GM19238 (cell line): ENCODE results near the gene LTBP1.

ENCODE experiments used
- DNase-seq: peaks from one replicate; pipeline ENCODE4 v3.0.0; 2011; ENCODE audit warnings: low spot score; ENCODE audit not compliant: insufficient read length

LTBP1 gene

DNA sequence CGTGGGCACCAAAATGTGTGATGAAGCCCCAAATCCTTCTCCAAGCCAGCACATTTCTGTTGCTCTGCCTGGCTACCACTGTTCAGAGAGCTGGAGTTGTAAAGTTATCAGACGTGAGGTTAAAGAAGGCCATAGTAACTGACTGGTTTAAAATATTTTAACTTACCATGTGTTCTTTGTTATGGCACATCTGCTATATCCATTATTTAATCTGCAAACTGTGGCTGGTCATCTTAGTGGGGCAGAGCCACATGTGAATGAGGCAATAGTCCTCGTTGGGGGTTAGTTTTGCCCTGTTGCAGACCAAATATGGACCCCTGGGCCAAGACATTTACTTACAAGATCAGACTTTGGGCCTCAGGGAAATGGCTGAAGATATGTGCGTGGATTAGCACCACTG, 315.3 kb downstream of the LTBP1 start:
- no peak for DNase-seq

DNA sequence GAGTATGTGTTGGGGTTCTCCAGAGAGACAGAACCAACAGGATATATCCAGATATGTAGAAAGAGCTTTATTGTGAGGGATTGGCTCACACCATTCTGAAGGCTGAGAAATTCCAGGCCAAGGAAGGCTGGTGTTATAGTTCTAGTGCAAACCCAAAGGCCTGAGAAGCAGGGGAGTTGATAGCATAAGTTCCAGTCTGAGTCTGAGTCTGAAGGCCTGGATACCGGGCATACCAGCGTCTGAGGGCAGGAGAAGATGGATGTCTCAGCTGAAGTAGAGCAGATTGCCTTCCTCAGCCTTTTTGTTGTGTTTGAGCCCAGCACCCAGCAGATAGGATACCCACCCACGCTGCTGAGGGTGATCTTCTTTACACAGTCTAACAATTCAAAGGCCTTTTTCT, 318.0 kb downstream of the LTBP1 start:
- DNase-seq: no peak

DNA sequence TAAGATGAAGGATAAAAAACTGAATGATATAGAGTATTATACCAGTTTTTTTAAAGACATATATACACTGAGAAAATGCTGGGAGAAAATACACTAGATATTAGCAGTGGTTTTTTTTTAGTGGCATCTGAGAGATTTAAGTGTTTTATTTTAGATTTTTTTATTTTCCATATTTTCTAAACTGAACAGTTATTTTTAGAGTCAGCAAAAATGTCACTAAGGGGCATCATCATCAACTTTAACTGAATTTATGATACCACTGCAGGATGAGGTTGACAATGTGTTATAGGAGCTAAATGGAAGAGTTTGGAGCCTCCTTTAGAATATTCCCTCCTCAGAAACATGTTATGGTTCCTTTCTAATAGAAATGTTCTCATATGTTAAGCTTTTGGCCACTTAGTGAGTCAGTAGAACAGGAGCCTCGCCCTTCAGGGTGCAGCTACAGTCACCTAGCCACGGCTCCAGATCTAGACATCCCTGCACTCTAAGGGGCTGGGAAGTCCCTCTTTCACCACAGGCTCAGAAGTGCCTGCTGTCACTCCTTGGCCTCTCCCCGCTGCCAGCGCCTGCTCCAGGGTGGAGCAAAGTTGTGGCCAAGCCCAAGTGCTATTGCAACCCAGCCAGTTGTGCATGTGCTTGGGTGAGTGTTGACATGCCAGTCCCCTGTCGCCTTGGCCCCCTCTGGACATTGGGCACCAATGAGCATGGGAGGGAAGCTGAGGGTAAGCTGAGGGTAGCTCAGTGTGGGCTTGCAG, 319.0 kb downstream of the LTBP1 start:
- DNase-seq: no peak

DNA sequence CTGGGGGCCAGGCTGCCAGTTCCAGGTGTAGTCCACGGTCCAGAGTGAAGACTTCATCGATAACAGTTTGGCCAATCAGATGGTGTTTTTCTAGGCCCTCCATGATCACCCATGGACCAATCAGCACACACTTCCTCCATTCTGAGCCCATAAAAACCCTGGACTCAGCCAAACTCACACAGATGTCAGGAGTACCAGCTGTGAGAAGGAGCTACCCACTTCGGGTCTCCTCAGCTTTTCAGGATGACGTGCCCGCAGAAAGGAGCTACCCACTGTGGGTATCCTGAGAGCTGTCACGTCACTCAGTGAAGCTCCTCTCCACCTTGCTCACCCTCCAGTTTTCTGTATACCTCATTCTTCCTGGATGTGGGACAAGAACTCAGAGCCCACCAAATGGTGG, 319.7 kb downstream of the LTBP1 start:
- DNase-seq: no peak

DNA sequence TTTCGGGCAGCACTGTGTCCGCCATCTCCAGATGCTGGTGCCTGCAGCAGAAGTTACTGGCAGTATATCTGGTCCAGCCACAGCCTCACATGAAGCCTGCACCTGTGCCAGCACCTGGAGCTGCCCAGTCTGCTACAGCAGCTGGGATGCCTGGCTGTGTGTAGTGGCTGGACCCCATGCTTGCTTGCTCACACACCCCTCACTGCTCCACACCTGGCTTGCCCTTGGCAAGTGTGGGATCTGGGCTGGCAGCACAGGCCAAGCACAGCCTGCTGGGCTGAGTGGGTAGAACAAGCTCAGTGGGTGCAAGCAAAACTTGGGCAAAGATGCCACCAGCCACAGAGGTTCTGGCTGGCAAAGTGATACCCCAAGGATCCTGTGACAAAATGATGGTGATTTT, 320.3 kb downstream of the LTBP1 start:
- DNase-seq: no peak

DNA sequence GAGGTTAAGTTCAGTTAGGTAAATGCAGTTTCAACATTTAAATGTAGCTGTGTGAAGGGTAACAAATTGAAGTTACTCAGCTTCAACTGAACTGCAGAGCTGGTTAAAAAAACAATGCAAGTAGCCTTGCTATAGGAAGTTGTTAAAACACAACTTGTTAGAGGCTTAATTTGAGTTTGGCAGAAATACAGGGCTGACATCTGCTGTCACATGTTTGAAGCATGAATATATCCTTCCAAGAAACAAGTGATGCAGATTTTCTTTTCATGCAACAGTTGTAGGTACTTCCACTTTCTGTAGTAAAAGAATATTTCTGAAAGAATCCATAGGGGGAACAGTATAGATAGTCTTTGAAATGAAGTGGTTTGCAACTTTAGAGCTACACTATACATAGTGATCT, 321.0 kb downstream of the LTBP1 start:
- no peak for DNase-seq

DNA sequence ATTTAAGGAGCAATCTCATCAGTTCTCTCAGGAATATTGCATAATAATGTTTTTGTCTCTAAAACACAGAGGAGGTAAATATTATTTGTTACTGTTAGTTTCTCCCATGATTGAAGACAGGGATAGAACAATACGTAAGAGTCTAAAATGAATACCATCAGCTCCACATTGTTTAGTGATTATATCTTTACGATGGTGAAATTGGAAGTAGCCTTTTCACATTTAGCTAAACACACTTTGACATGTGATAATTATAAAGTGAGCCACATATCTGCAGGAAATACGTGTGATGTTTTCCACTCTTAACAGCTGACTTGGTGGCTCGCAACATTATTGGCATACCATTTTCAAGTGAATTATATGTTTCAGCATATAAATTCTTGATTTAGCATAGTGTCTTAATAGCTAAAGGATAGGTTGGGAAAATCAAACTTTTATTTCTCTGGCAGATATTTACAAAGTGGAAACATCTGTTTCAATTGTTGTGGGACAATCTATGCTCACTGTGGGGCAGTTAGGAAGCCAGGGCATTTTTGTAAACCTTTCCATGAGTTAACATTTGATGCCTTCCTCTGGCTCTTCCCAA, 321.6 kb downstream of the LTBP1 start:
- no peak for DNase-seq

DNA sequence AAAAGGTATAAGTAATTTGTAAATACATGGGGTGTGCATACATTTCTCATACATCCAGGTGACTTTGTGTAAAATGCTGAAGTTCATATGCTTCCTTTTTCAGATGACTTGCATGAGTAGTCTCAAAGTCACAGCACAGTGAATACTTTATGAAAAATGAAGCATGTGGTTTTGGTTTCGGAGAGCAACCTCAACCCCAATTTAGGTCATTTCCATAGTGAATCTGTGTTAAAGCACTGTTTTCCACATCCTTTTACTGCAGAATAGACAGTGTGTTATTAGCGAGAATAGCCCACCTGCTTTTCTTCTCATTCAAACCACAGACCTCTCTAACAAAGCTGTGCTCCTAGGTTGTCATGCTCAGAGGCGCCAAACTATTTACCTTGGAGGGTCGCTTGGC, 325.2 kb downstream of the LTBP1 start:
- DNase-seq: peak; percentile 28

DNA sequence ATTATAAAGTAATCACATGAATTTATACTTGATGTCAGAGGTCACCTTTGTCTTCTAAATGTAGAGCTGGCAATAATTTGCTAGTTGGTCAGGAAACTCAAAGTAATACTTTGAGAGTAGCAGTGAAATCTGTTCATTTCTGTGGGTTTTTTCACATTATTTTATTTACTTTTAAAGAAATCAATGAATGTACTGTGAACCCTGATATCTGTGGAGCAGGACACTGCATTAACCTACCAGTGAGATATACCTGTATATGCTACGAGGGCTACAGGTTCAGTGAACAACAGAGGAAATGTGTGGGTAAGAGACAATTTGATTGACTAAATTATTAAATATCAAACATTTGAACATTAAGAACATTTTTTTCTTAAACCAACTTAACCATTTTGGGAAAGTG, 326.7 kb downstream of the LTBP1 start:
- DNase-seq: no peak

DNA sequence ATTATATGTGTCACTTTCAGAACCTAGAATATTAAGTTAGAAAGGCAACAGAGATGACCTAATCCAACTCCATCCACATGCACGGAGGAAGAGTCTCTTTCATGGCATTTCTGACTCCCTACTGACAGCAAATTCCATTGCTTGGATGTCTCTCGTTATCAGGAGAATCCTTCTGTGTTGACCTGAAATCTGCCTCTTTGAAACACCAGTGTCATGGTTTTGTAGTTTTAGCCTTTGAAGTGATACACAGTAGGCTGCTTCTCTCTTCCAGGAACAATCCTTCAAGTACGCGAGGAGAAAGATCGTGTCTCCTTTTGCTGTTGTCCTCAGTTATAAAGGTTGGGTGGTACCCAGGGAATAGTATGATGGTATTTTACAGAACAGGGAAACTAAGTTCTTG, 327.8 kb downstream of the LTBP1 start:
- DNase-seq: no peak

DNA sequence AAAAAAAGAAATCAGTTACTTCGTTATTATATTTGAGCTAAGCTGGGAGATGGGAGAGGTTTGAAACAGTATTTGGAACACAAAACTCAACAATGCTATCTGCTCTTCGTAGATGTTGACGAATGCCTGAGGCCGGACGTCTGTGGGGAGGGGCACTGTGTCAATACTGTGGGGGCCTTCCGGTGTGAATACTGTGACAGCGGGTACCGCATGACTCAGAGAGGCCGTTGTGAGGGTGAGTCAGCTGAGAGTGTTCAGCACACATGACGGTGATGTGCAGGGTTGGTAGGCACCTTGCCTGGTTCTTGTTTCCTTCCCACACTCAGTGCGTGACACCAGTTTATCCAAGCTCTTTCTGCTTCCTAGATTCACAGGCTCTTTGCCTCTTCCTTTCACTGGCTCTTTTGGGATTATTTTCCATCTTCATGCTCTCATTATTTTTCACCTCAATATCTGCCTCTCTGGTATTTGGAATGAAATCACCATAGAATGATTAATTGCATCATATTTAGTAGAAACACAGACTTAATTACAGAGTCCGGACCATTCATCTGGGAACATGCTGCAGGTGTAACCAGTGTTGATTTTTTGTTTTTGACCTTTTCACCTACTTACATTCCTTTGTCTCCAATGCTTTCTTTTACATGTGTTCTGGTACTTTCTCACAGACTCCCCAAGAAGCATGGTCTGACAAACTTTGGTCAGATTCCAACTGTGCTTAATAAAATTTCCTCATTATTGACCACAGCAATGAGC, 329.1 kb downstream of the LTBP1 start:
- DNase-seq: no peak

DNA sequence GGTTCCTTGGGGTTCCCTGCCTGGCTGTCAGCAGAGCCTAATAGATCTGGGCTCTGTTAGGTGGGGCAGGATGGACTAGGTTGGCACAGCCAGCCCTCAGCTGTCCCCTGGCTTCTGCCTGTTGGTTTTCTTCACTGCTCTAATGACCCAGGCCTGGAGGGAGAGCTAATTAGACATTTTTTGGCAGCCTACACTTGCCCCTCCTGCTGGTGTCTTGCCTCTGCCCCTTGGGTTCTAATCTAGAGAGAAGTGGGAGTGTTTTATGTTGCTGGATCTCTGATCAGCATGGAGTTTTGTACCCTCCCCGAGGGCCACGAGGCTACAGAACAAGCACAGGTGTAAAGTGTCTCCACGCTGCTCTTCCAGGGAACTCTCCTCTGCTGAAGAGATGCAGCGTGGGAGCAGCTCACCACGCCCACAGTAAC, 330.3 kb downstream of the LTBP1 start:
- no peak for DNase-seq

DNA sequence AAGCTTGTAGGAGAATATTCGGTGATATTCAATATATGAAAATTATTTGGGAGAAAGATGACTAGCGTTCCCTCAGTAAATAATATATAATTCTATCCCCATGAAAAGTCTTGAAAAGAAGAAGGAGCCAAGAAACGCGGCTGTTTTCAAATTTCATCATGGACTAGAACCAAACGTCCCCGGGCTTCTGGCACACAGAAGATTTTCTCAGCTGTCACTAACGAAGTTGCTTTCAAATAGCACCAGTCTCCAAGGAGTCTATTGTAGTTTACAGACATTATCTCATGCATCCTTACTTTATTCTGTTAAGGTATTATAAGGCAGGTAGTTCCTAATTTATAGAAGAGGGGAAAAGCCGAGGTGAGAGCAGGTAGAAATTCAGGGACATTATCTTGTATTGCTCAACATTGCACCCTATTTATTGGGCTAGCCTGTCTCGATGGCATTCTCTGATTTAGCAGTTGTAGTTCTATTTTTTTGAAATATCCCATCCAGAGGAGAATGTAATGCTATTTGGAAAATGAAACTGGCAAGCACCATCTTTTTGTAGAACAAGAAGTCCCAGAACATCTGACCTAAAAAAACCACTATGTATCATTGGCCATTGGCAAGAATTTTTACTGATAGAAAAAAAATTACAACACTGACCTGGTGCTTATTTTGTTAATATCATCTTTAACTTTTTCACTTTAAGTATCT, 331.6 kb downstream of the LTBP1 start:
- DNase-seq: no peak

DNA sequence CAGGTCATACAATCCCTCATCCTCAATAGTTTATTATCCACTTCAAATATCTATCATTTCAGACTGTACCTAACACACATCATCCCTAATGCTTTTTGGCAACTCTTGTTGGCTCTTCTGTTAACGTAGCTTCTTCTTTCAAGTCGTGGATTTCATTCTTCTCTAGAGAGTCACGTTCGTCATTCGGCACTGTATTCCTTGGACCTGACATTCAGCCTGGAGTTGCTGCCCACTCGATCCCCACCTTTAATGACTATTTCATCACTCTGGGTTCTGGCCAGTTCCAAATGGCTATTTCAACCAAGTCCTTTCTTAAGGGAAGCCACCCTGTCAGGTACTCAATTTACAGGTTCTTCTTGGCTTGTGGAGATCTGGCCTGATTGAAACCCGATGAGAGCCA, 337.5 kb downstream of the LTBP1 start:
- DNase-seq: no peak

DNA sequence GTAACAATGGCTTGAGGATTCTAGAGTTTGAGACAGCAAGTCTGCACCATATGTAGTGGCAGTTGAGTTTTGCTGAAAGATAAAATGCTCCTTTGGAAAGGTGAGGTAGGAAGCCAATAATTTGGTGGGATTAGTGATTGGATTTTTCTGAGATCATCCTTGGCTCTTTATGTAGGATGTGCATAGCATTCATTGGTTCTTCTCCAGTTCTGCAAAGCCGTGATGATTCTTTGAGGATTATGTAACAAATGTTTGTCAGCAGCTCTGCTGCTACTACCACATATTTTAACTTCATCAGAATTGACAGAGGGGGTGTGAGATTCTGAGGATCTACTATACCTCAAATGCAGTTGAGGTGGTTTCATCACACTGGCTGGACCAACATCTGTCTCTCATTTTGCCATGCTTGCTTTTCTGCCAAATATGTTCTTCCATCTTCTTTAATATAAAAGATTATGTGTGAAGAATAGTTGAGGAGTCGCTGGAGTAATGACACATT, 340.8 kb downstream of the LTBP1 start:
- DNase-seq: no peak

DNA sequence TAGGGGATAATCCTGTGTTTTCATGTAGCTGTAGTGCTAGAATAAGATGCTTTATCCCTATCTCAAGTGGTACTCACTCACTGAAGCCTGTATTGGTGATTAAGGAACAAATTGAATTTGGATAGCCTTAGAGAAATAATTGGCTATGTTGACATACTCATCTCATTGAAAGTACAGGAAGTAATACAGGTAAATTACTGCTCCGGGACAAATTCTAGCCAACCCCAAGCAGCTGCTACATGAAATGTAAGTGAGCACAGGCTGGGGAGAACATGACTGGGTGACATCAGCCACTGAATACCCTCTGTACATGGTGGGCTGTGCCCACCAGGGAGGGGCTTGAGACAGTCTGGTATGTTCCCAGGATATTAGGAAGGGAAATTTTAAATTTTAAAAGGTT, 341.3 kb downstream of the LTBP1 start:
- DNase-seq: no peak

DNA sequence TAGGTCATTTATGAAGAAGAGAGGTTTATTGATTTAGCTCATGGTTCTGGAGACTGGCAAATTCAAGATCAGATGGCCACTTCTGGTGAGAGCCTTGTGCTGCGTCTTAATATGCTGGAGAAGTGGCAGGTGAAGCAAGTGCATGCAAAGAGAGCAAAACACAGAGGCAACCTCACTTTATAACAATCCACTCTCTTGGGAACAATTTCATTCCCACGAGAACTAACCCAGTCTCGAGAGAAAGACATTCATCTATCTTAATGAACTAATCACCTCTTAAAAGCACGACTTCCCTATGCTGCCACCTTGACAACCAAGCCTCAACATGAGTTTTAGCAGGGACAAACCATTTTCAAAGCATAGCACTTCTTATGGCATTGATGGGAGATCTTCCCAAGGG, 343.2 kb downstream of the LTBP1 start:
- no peak for DNase-seq

DNA sequence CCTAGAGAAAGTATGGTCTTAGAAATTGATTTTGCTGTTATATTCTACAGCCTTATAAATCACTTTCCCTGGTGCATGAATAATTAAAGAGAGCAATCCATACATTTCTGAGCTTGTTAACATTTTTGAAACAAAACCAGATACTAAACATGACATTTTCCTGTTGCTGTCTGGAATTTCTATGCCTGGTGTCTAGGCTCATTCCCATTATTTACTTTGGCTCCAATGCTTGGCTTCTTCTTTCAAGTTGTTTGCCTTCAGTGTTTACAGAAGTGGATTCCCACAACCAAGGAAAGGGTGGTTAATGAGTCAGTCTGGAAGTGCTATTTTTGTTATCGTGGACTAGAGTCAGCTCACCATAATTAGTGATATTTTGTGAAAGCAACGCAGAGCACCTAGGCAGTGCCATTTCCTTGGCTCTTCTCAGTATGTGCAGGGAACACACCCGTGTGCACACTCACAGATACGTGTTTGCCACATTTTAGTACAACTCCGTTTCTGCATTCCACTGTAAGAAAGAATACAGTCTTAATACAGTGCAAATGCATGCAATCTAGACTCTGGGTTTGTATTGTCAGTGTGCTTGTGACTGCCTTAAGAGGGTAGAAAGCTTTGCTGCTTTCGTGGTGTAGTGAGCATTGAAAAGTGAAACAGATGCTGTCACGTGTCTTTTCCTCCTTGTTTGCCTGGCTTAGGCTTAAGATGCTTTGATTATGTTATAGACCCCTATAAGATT, 344.7 kb downstream of the LTBP1 start:
- DNase-seq: no peak

DNA sequence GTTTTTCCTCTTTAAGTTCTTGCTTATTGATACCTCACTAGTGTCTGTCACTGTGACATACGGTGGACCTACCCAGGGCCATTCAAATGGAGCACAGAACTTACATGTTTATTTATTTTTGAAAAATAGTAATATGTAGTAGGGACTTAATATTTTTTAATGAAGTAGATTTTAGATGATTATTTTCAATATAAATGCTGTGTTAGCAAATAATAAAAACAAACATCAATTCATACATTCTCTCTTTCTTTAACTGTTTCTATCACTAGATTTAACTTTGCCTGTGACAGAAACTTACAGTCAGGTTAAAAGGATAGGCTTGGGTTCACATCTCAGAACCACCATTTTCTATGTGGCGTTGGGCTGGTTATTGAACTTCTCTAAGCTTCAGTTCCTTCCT, 345.3 kb downstream of the LTBP1 start:
- no peak for DNase-seq

DNA sequence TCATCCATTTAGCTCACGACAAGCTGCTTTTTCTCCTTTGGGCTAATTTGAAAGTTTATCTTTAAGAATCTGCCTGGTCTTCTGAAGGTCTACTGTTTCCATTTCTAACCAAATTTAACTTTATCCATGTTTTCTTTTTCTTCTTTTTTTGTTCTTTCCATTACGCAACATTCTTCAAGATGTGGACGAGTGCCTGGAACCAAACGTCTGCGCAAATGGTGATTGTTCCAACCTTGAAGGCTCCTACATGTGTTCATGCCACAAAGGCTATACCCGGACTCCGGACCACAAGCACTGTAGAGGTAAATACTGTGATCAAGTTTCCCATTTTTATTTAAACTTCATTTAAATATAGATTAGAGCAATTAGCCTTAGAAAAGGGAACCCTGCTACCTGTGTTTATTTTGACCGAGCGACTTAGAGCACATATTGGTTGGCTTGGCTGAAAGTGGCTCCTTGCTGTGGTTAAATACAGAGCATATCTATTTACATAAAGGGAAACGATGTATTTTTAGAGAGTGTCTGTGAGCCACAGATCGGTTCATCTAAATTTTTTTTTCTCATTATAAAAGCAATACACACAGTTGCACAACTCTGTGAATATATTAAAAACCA, 346.3 kb downstream of the LTBP1 start:
- no peak for DNase-seq

DNA sequence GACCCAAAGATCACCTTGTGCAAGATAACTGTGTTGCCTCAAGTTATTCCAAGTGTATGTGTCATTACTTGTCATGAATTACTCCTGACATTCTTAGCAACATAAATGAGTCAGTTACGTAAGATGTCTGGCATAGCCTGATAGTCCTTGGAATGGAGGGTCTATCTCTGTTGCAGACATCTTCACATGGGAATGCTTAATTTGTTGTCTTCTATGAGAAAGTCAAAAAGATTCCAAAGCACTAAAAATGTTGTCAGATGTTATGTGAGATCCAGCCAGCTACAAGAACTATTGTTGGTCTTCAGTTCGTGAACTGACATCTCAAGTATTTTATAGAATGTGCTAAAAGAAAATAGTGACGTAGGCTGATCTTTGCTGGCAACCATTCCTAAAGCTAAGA, 351.5 kb downstream of the LTBP1 start:
- no peak for DNase-seq
